ENCODE measurements around the gene CTIF. TPM values are rescaled to one million over a fixed set of nuclear protein-coding genes. Genes with fewer than 3 reads are reported as not detected.

The CTIF gene
- total RNA-seq, 5 donors from 2014 or later (not counting 1 experiment from before 2014, with no cell fraction given): 3.2 to 6.7 (median 4.7) TPM

GRCh38 chr18:48519431-48520100 is 19.3 kb upstream of the CTIF start:
- no peaks in the 10 kb centered on the region for H3K4me1 Mint-ChIP-seq
- H3K27ac ChIP-seq (ENCODE audit: low read length): no peak overlapping the region
- H3K4me3 Mint-ChIP-seq: no peak overlapping the region
- no peaks in the 10 kb centered on the region for H3K36me3 Mint-ChIP-seq
- no peaks in the 10 kb centered on the region for H3K9me3 ChIP-seq
- no peak overlapping the region for H3K4me3 ChIP-seq (ENCODE audit: control insufficient read depth in 1 of 2, extremely low read depth in 1 of 2, low read length in 1 of 2)
- peaks cover 33 to 52% of the 10 kb centered on the region in 2 donors for H3K27me3 Mint-ChIP-seq
- no peaks in the 10 kb centered on the region for H3K9me3 Mint-ChIP-seq
- no peaks in the 10 kb centered on the region for H3K4me1 ChIP-seq (ENCODE audit: control insufficient read depth in 1 of 2, extremely low read depth in 1 of 2, insufficient read depth in 2 of 2, low read length in 2 of 2)
- ATAC-seq (replicated peaks in 1 of 4) (no peak), DNase-seq (no peak)
- WGBS (ENCODE audit: insufficient coverage): 44% methylated on average over 1 of the region's 5 CpGs
- H3K36me3 ChIP-seq (ENCODE audit: control insufficient read depth in 2 of 2, extremely low read depth in 1 of 2, insufficient read depth in 1 of 2, low read length in 1 of 2): no peaks in the 10 kb centered on the region
- no peak overlapping the region for H3K27ac Mint-ChIP-seq
- POLR2A ChIA-PET: no interaction called here
- CTCF ChIA-PET: no interaction called here
- peaks cover 0 to 25% of the 10 kb centered on the region in 2 experiments for H3K27me3 ChIP-seq (replicated peaks in 1 of 2; ENCODE audit: control insufficient read depth in 2 of 2, extremely low read depth in 1 of 2, insufficient read depth in 2 of 2, low read length in 1 of 2)

GRCh38 chr18:48521723-48522122 is 17.1 kb upstream of the CTIF start:
- Mint-ChIP-seq H3K27me3 (peaks cover 21 to 52% of the 10 kb centered on the region in 2 donors), H3K4me1 (no peaks in the 10 kb centered on the region), H3K4me3 (no peak overlapping the region), H3K27ac (no peak overlapping the region), H3K36me3 (no peaks in the 10 kb centered on the region), H3K9me3 (no peaks in the 10 kb centered on the region)
- Histone ChIP-seq H3K36me3 (ENCODE audit: control insufficient read depth in 2 of 2, extremely low read depth in 1 of 2, insufficient read depth in 1 of 2, low read length in 1 of 2) (no peaks in the 10 kb centered on the region), H3K9me3 (no peaks in the 10 kb centered on the region), H3K27ac (ENCODE audit: low read length) (no peak overlapping the region), H3K4me1 (ENCODE audit: control insufficient read depth in 1 of 2, extremely low read depth in 1 of 2, insufficient read depth in 2 of 2, low read length in 2 of 2) (no peaks in the 10 kb centered on the region), H3K27me3 (replicated peaks in 1 of 2; ENCODE audit: control insufficient read depth in 2 of 2, extremely low read depth in 1 of 2, insufficient read depth in 2 of 2, low read length in 1 of 2) (peaks cover 0 to 13% of the 10 kb centered on the region in 2 experiments), H3K4me3 (ENCODE audit: control insufficient read depth in 1 of 2, extremely low read depth in 1 of 2, low read length in 1 of 2) (no peak overlapping the region)
- ATAC-seq (replicated peaks in 1 of 4): no peak
- DNase-seq: no peak
- CTCF ChIA-PET: no interaction called here
- POLR2A ChIA-PET: no interaction called here
- 86% methylated on average over 3 of the region's 5 CpGs for WGBS (ENCODE audit: insufficient coverage)

- H3K27me3 Mint-ChIP-seq: peaks cover 27 to 56% of the 10 kb centered on the region in 2 donors
- DNase-seq: no peak
Measured at GRCh38 chr18:48525671-48526070, 13.2 kb upstream of the CTIF start.

DNA sequence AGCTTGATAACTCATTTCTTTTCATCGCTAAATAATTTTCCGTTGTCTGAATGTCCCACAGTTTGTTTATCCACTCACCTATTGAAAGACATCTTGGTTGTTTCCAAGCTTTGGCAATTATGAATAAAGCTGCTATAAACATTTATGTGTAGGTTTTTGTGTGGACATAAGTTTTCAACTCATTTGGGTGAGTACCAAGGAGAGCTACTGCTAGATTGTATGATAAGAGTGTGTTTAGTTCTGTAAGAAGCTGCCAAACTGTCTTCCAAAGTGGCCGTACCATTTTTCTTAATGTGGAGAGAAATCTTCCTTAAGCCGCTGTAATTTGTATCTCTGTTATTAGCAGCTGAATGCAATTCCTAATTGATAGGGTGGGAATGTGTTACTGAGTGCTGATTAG is 11.4 kb upstream of the CTIF start:
- ATAC-seq (replicated peaks in 1 of 4) (no peak), DNase-seq (no peak)
- Mint-ChIP-seq H3K4me3 (no peak overlapping the region), H3K4me1 (no peaks in the 10 kb centered on the region), H3K36me3 (no peaks in the 10 kb centered on the region), H3K27me3 (peaks cover 26 to 46% of the 10 kb centered on the region in 2 donors), H3K9me3 (no peaks in the 10 kb centered on the region), H3K27ac (no peak overlapping the region)
- Histone ChIP-seq H3K27ac (ENCODE audit: low read length) (no peak overlapping the region), H3K9me3 (no peaks in the 10 kb centered on the region), H3K4me1 (ENCODE audit: control insufficient read depth in 1 of 2, extremely low read depth in 1 of 2, insufficient read depth in 2 of 2, low read length in 2 of 2) (no peaks in the 10 kb centered on the region), H3K4me3 (ENCODE audit: control insufficient read depth in 1 of 2, extremely low read depth in 1 of 2, low read length in 1 of 2) (no peak overlapping the region), H3K36me3 (ENCODE audit: control insufficient read depth in 2 of 2, extremely low read depth in 1 of 2, insufficient read depth in 1 of 2, low read length in 1 of 2) (no peaks in the 10 kb centered on the region), H3K27me3 (replicated peaks in 1 of 2; ENCODE audit: control insufficient read depth in 2 of 2, extremely low read depth in 1 of 2, insufficient read depth in 2 of 2, low read length in 1 of 2) (peaks cover 0 to 8% of the 10 kb centered on the region in 2 experiments)
- ChIA-PET CTCF (no interaction called here), POLR2A (no interaction called here)
- 100% methylated on average over 2 of the region's 4 CpGs for WGBS (ENCODE audit: insufficient coverage)

More at GRCh38 chr18:48525671-48526070, 13.2 kb upstream of the CTIF start:
- H3K4me1 Mint-ChIP-seq: no peaks in the 10 kb centered on the region
- CTCF ChIA-PET: no interaction called here
- H3K9me3 ChIP-seq: no peaks in the 10 kb centered on the region
- H3K4me3 ChIP-seq (ENCODE audit: control insufficient read depth in 1 of 2, extremely low read depth in 1 of 2, low read length in 1 of 2): no peak overlapping the region
- ATAC-seq (replicated peaks in 1 of 4): no peak
- H3K27ac ChIP-seq (ENCODE audit: low read length): no peak overlapping the region
- no peaks in the 10 kb centered on the region for H3K9me3 Mint-ChIP-seq
- H3K4me1 ChIP-seq (ENCODE audit: control insufficient read depth in 1 of 2, extremely low read depth in 1 of 2, insufficient read depth in 2 of 2, low read length in 2 of 2): no peaks in the 10 kb centered on the region
- POLR2A ChIA-PET: no interaction called here
- H3K27ac Mint-ChIP-seq: no peak overlapping the region
- H3K4me3 Mint-ChIP-seq: no peak overlapping the region
- H3K36me3 ChIP-seq (ENCODE audit: control insufficient read depth in 2 of 2, extremely low read depth in 1 of 2, insufficient read depth in 1 of 2, low read length in 1 of 2): no peaks in the 10 kb centered on the region
- H3K27me3 ChIP-seq (replicated peaks in 1 of 2; ENCODE audit: control insufficient read depth in 2 of 2, extremely low read depth in 1 of 2, insufficient read depth in 2 of 2, low read length in 1 of 2): peaks cover 0 to 13% of the 10 kb centered on the region in 2 experiments
- no peaks in the 10 kb centered on the region for H3K36me3 Mint-ChIP-seq

- H3K36me3 Mint-ChIP-seq: no peaks in the 10 kb centered on the region
- no CpG with 5 or more reads among the region's 5 CpGs for WGBS (ENCODE audit: insufficient coverage)
- no peak overlapping the region for H3K4me3 ChIP-seq (ENCODE audit: control insufficient read depth in 1 of 2, extremely low read depth in 1 of 2, low read length in 1 of 2)
- H3K27me3 Mint-ChIP-seq: peaks cover 21 to 39% of the 10 kb centered on the region in 2 donors
- peaks cover 0 to 3% (median 0%) of the 10 kb centered on the region in 3 donors for H3K4me1 Mint-ChIP-seq
- H3K4me3 Mint-ChIP-seq: no peak overlapping the region
- H3K27ac ChIP-seq (ENCODE audit: low read length): no peak overlapping the region
- CTCF ChIA-PET: no interaction called here
- POLR2A ChIA-PET: no interaction called here
- DNase-seq (no peak), ATAC-seq (replicated peaks in 1 of 4) (no peak)
- no peaks in the 10 kb centered on the region for H3K4me1 ChIP-seq (ENCODE audit: control insufficient read depth in 1 of 2, extremely low read depth in 1 of 2, insufficient read depth in 2 of 2, low read length in 2 of 2)
- peaks cover 0 to 8% of the 10 kb centered on the region in 2 experiments for H3K27me3 ChIP-seq (replicated peaks in 1 of 2; ENCODE audit: control insufficient read depth in 2 of 2, extremely low read depth in 1 of 2, insufficient read depth in 2 of 2, low read length in 1 of 2)
- no peaks in the 10 kb centered on the region for H3K9me3 ChIP-seq
- no peak overlapping the region for H3K27ac Mint-ChIP-seq
- H3K36me3 ChIP-seq (ENCODE audit: control insufficient read depth in 2 of 2, extremely low read depth in 1 of 2, insufficient read depth in 1 of 2, low read length in 1 of 2): no peaks in the 10 kb centered on the region
- no peaks in the 10 kb centered on the region for H3K9me3 Mint-ChIP-seq
Measured at GRCh38 chr18:48528861-48529260, 10.0 kb upstream of the CTIF start.

DNA sequence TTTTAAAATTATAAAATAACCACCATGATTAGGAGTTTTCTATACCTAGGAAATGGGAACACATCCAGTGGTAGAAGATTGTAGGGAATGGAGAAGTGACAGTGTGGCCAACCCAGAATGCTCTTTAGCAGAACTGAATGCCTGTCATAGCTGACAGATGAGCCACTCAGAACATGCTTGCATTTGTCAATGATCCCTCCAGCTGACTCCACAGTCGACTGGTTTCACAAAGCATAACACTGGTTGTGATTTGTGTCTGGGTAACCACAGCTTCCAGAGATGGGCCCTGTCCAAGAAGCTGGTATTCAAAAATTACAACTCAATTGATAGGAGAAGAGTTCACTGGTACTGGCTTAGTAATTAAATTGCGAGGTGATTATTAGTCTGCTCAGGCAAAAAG is 9.0 kb upstream of the CTIF start:
- H3K4me1 Mint-ChIP-seq: peaks cover 0 to 3% (median 0%) of the 10 kb centered on the region in 3 donors
- ATAC-seq (replicated peaks in 1 of 4) (no peak), DNase-seq (no peak)
- WGBS (ENCODE audit: insufficient coverage): no CpG with 5 or more reads among the region's 2 CpGs
- H3K36me3 ChIP-seq (ENCODE audit: control insufficient read depth in 2 of 2, extremely low read depth in 1 of 2, insufficient read depth in 1 of 2, low read length in 1 of 2): no peaks in the 10 kb centered on the region
- H3K9me3 ChIP-seq: no peaks in the 10 kb centered on the region
- H3K27ac Mint-ChIP-seq: no peak overlapping the region
- H3K4me1 ChIP-seq (ENCODE audit: control insufficient read depth in 1 of 2, extremely low read depth in 1 of 2, insufficient read depth in 2 of 2, low read length in 2 of 2): no peaks in the 10 kb centered on the region
- no peak overlapping the region for H3K4me3 ChIP-seq (ENCODE audit: control insufficient read depth in 1 of 2, extremely low read depth in 1 of 2, low read length in 1 of 2)
- no peak overlapping the region for H3K4me3 Mint-ChIP-seq
- H3K27me3 Mint-ChIP-seq: peaks cover 23 to 32% of the 10 kb centered on the region in 2 donors
- no peaks in the 10 kb centered on the region for H3K9me3 Mint-ChIP-seq
- H3K27me3 ChIP-seq (replicated peaks in 1 of 2; ENCODE audit: control insufficient read depth in 2 of 2, extremely low read depth in 1 of 2, insufficient read depth in 2 of 2, low read length in 1 of 2): peaks cover 0 to 3% of the 10 kb centered on the region in 2 experiments
- H3K36me3 Mint-ChIP-seq: no peaks in the 10 kb centered on the region
- POLR2A ChIA-PET: no interaction called here
- CTCF ChIA-PET: no interaction called here
- H3K27ac ChIP-seq (ENCODE audit: low read length): no peak overlapping the region

Data from T-cell (primary cell).